GM19238 (cell line): ENCODE data around the gene NKX1-2.
A peak's percentile ranks its signal among the peaks of the same experiment; 100 is the strongest.
"Not testable (repeated sequence)": the region's sequence is repeated elsewhere in the genome, so short reads cannot be mapped to it uniquely, and the experiment has no call there.

ENCODE experiments used
- DNase-seq: peaks from one replicate; pipeline ENCODE4 v3.0.0; 2011; ENCODE audit warnings: low spot score; ENCODE audit not compliant: insufficient read length

NKX1-2 gene

DNA sequence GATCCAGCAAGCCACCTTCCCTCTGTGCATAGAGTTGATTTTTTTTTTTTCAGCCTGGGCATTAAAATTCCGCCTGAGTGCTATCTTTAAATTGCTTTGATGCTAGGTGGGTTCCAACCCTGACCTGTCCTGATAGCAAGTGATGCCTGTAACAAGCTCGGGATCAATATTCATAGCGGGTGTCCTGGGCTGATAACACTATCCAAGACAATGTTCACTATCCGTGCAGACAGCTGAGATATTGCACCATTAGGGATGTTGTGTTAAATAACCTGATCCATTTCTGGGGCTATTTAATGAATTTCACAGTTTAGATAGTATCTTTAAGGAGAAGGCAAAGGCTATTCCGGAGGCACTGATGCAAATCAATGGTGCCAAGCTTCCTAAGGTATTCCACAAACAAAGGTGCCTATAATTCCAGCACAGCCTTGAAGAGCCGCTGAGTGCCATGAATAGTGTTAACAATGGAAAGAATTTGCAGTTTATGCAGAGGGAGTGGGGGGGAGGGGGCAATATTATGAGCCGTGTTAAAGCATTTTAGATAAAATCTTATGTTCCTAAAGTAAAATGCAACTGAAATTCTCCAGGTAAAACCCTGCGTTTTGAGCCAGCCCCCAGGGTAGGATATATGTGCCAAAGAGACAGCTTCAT lies 4.2 kb upstream of the NKX1-2 start:
- no peak for DNase-seq

DNA sequence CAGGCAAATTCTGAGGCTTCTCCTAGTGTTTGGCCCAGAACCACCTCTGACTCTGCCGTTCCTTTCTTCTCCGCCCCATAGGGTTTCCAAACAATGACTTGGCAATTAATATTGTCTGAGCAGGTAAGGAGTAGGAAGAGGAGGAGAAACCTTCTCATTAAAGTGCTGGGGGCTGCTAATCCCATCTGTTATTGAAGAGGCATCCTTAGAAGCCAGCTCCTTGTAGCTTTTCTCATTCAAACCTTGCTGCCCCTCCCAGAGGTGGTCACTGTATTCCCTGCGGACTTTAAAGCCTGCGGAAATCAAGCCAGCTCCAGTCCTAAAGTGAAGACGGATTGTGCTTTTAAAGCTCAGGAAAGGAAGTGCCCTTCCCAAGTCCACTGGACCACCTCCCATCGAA lies 1.4 kb upstream of the NKX1-2 start:
- no peak for DNase-seq

DNA sequence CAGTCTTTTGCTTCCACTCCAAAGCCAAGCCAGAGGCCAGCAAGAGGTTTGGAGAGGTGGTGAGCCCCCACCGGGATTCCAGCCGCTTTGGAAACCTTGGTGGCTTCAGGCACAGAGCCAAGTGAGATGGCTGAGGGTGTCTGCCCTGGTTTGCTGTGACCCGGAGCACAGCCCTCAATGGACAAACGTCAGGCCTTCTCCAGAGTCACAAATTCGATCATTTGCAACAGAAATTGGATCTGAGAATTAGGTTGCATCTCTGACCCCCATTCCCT lies 885 bp upstream of the NKX1-2 start:
- DNase-seq, result no peak

DNA sequence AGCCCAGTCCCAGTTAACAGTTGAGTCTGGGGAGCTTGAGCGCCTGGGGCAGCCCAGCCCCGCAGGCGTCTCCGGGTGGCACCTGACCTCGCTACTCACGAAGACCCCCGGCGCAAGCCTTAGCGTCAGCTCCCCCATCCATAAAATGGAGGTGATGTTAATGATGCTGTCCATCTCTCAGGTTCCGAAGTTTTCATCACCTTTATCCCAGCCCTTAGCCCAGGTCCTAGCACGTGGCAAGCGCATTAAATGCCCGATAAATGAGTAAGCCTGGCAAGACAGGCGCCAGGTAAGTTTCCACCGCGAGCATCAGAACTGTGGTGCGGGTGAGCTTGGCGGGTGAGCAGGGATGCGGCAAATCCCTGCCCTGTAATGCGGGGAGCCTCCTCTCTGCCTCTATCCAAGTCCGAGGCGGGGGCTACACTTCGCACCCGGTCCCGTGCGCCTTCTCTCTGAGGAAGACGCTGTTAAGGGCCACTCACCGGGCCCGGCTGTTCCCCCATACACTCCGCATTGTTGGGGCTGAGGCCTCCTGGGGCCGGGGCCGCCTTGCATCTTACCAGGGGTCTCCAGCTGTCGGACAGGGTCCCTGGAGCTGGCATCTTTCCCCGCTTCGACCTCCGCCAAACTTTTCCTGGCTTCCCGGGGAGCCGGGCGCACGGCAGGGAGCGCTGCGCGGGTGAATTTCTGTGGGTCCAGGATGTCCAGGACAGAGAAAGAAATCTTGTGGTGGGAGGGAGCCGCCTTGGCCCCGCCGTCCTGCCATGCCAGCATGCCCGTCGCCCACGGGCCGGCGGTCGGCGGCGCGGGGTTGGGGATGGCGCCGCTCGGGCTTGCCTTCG lies 444 bp downstream of the NKX1-2 start:
- no peak for DNase-seq

DNA sequence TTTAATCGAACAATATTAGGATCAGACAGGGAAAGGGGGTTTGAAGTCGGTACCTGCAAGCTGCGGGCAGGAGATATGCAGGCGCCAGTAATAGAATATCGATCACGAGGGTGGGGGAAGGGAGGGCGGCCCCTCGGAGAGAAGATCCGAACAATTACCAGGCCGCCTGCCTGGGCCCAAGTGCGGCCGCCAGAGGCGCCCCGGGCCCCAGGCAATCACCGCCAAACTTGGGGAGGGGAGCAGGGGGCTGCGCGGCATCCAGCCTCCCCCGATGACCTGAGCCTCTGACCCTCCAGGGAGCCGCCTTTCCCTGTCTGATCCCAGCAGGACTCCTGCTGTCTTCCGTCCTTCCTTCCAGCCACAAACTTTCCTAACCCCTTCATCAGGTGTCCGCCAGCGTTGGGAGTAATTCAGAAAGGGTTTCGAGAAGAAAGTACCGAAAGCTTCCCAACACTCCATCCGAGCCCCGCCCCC lies 1.1 kb downstream of the NKX1-2 start:
- DNase-seq, result no peak

DNA sequence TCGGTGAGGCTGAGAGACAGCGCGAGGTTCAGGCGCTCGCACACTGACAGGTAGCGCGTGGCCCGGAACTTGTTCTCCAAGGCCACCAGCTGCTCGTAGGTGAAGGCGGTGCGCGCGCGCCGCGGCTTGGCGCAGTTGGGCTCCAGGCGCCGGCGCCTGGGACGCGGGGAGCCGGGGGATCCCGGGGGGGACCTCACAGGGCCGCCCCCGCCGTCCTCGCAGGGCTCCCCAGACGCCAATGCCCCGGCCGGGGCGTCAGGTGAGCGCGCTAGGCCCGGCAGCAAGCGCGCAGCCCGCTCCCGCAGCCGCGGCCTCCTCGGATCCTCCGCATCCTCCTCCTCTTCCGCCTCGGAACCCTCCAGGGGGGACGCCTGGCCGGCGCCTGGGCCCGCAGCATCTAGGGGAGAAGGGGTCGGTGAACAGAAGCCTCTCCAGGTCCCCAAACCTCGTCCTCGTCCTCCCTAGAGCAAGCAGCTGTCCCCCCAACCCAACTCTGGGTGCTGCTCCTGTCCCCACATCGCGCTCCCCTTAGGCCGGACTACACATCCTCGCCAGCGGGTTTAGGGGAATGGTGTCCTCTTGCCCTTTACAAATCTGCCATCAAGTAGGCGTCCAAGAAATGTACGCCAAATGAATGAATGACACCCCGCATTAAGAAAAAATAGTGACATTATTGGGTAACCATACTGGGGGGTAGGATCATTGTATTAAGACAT lies 1.9 kb downstream of the NKX1-2 start:
- DNase-seq, result no peak

DNA sequence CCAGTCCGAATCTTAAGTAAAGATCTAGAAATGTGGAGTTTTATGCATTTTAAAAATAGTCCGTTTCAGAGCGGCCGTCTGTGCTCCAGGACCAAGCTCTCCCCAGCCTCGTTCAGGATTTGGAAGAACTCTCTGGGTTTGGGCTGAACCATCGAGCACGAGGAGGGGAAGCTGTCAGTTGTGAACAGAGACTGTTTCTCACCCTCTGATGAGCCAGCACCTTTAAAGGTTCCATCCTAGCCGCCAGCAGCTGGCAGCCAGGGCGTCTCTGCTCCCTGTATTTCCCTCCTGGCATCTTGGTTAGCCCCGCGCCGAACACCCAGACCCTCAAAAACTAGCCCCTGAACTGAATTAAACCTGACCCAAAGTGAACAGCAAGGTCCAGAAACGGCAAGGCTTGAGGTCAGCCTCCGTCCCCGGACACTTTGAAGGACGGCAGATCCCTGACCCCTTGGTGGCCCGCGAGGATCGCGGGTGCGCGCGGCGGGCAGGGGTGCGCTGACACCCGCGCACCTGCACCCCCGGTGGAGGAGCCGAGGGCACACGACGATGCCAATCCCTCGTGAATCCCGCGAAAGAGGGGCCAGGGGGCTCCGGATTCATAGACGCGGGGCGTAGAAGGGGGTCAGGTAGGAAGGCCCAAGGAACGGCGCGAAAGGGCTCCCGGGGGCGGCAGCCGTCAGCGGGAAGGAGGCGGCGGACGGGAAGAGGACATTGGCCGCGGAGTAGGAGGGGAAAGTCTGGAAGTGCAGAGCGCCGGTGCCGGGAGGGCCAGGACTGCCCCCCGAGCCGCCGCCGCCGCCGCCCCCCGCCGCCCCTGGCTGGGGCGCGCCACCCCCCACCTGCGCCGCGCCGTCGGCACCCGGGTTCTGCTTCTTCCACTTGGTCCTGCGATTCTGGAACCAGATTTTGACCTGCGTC lies 2.7 kb downstream of the NKX1-2 start:
- no peak for DNase-seq

DNA sequence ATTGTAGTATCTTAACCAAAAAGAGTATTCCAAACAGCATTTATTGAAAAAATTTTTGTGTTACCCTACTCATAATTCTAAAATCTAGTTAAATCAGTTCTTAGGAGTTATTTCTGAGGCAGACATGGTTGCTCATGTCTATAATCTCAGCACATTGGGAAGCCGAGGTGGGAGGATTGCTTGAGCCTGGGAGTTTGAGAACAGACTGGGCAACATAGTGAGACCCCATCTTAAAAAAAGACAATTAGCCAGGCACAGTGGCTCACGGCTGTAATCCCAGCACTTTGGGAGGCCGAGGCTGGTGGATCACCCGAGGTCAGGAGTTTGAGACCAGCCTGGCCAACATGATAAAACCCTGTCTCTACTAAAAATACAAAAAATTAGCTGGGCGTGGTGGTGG lies 8.1 kb downstream of the NKX1-2 start:
- DNase-seq, result not testable (repeated sequence)

DNA sequence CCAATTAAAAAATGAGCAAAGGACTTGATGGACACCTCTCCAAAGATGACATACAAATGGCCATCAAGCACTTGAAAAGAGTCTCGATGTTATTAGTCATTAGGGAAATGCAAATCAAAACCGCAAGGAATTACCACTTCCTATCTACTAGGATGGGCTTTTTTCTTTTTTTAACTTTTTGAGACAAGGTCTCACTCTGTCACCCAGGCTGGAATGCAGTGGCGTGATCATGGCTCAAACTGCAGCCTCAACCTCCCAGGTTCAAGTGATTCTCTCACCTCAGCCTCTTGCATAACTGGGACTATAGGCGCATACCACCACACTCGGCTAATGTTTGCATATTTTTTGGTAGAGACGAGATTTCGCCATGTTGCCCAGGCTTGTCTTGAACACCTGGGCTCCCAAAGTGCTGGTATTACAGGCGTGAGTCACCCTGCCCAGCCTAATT lies 13.6 kb downstream of the NKX1-2 start:
- no peak for DNase-seq

DNA sequence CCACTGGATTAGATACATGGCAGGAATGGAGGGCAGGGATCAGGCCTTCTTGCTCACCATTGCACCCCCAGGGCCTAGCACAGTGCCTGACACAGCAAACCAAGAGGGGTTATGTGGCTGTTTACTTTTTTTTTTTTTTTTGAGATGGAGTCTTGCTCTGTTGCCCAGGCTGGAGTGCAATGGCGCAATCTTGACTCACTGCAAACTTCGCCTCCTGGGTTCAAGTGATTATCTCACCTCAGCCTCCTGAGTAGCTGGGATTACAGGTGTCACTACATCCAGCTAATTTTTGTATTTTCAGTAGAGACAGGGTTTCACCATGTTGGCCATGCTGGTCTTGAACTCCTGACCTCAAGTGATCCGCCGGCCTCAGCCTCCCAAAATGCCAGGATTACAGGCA lies 14.2 kb downstream of the NKX1-2 start:
- not testable (repeated sequence) for DNase-seq

DNA sequence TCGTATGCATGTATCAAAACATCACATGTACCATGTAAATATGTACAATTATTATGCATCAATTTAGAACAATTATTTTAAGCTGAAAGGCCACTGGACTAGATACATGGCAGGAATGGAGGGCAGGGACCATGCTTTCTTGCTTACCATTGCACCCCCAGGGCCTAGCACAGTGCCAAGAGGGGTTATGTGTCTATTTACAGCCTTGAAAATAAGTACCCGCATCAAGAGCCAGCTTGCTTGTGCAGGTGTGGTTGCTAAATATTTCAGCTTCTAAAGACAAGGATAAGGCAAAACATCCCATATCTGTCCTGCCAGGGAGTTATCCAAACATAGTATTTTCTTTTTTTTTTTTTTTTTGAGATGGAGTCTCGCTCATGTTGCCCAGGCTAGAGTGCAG lies 16.4 kb downstream of the NKX1-2 start:
- no peak for DNase-seq

DNA sequence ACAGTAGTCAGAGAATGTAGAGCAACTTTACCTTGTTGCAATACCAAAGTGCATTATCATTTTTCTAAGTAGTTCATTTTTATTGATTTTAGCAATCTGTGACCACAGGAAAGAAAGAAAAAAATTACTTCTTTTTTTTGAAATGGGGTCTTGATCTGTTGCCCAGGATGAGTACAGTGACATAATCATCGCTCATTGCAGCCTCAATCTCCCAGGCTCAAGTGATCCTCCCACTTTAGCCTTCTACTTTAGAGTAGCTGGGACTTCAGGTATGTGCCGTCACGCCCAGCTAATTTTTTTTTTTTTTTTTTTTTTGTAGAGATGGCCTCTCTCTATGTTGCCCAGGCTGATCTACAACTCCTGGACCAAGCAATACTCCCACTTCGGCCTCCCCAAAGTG lies 19.8 kb downstream of the NKX1-2 start:
- no peak for DNase-seq

DNA sequence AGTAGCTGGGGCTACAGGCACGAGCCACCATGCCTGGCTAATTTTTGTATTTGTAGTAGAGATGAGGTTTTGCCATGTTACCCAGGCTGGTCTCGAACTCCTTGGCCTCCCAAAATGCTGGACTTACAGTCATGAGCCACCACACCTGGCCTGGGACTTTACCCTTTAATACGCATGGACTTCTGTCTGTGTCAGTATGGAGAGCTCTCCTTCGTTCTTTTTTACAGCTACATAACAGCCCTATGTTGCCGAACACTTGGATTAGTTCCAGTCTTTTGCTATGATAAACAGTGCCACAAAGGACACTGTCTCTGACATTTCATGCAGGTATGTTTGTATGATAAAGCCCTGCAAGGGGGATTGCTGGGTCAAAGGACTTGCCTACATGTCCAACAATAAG lies 20.3 kb downstream of the NKX1-2 start:
- DNase-seq, result no peak

DNA sequence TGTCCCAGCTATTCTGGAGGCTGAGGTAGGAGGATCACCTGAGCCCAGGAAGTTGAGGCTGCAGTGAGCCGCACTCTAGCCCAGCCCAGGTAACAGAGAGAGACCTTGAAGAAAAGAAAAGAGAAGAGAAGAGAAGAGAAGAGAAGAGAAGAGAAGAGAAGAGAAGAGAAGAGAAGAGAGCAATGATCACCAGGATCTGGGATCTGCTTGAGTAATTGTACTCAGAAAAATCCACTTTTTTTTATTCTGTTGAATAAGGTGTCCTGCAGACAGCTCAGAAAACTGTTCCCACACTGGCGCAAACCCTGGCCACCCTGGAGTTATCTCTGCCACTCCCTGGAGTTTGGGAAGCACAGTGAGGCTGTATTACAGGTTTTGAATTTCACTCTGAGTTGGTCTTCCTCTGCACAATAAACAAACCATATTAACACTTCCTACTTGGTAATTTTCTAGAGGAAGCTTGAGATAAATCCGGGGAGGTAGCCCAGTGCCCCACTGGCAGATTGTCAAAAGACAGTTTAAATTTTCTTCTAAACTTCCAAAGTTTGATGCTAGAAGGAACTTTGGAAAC lies 21.5 kb downstream of the NKX1-2 start:
- DNase-seq, result no peak

DNA sequence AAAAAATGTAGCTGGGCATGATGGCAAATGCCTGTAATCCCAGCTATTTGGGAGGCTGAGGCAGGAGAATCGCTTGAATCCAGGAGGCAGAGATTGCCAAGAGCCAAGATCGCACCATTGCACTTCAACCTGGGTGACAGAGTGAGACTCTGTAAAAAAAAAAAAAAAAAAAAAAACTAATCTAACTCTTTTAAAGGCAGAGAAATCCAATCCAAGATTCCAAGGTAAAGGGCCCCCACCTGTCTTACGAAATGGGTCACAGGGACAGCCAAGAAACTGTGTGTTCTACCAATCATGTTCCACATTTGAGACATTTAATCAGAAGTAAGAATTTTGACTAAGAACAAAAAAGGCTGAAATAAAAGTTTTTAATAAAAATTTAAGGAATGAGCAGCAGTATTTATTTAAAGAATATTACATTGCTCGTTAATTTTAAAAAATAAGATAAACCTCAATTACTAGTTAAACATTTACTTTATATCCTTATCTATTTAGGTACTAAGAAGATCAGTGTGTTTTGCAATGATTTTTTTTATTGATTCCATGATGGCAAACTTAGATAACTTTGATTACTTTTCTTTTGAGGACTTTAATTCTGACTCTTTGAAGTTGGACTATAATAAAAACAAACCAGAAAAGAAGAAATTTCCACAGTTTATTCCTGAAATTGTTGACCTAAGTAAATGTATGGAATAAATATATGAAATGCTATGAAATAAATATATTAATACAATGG lies 24.4 kb downstream of the NKX1-2 start:
- no peak for DNase-seq

DNA sequence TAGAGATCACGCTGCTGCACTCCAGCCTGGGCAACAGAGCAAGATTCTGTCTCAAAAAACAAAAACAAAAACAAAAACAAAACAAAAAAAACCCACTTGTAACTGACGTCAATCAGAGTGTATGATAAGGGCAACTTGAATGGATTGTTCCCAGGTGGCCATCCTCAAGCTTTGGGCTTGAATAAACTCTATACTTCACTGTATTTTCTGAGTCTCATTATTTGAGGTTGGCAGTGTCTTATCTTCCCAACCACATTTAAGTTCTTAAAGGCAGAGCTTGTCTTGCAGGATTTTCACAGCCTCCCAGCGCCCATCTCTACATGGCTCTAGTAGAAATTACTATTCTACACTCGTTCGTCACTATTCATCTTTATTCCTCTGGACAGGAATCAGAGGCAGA lies 26.0 kb downstream of the NKX1-2 start:
- DNase-seq, result no peak

DNA sequence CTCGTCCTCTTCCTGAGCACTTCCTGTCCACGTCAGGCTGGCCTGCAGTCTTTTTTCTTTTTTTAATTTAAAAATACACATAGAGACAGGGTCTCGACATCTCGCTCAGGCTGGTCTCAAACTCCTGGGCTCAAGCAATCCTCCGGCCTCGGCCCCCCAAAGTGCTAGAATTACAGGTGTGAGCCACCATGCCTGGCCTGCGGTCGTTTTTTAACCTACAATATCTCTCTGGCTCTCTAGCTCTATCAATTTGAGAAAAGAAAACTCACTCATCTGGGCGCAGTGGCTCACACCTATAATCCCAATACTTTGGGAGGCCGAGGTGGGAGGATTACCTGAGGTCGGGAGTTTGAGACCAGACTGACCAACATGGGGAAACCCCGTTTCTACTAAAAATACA lies 27.1 kb downstream of the NKX1-2 start:
- DNase-seq, result no peak

DNA sequence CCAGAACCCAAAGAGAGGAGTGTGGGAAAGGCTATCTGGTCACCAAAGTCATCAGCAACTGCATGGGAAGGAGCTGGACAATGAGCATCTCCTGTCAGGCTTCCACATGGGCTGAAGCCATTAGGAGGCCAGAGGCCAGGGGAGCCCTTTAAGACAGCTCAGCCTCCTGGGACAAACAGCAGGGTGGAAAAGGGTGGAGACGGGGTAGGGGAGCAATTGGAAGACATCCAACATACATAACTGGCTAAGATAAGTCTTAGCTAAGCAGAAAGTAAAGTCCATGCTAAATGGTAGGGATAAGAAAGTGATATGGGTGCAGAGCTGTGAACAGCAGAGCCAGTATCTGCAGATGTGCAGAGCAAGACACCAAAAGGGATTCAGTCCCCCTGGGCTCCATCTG lies 29.6 kb downstream of the NKX1-2 start:
- no peak for DNase-seq

DNA sequence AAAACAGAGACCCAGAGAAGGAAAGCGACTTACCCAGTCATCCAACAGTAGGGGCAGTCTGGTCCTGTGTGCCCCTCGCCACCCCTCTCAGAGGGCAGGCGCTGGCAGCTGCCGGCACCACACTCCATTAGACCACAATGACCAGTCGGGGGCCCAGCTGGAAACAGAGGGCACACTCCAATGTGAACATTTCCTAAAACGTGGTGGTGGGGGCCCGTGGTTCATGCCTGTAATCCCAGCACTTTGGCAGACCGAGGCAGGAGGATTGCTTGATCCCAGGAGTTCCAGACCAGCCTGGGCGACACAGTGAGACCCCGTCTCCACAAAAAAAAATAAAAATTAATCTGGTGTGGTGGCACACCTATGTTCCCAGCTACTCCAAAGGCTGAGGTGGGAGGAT lies 30.2 kb downstream of the NKX1-2 start:
- no peak for DNase-seq

DNA sequence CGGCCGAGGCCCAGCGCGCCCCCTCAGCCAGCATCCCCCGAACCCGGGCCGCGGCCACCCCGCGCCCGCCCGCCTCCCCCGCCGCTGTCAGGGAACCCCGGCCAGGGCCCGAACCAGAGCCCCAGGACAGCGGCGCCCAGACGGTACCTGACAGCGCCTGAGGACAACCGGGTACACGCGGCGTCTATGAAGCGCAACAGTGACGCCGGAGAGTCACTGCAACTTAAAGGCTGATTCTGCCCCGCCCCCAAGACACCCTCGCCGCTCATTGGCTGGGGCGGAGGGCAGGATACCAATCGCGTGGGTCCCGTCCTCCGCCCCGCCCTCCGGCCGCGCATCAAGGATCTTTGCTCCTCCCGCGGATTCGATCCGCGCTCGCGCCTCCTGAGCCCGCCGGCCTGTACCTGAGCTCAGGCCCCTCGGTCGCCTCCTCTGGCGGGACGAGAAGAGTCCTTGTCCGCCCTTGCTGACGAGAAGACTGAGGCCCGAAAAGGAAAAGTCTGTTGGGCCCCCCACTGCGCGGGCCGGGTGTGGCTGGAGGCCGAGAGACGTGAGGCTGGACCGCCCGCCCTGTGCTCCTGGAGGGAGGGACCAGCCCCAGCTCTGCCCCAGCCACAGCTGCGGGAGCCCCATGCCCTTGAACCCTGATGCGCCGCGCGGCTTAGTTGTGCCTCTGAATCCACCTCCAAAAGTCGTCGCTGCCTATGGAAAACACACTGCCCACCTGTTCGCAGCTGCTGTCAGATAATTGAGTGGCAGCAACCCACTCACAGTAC lies 30.9 kb downstream of the NKX1-2 start, which contains the start of gene OAT:
Gene OAT, minus strand, starts transcription at position 198 of the 776 bp plus-strand sequence. CDS start 6,752 bp downstream, outside the sequence.
- DNase-seq, result peak; percentile 91
